HEK293 (cell line): ENCODE data around the gene RNF44.

Experiments
- CTCF ChIA-PET: fragments of 350-600 bp; formaldehyde crosslinking; extraction: SDS; loops from one replicate; lab custom pipeline; 2021; ENCODE audit warnings: antibody characterized with exemption; lab: Yijun Ruan, JAX
- POLR2A ChIA-PET: fragments of 300-600 bp; formaldehyde crosslinking; extraction: SDS; loops from one replicate; lab custom pipeline; 2020; ENCODE audit warnings: antibody characterized with exemption, inconsistent platforms; lab: Yijun Ruan, JAX
- H3K27ac ChIP-seq: fragments of 200-500 bp; sonication (Bioruptor generic); 2 replicates; pipeline ENCODE4 v1.5.1; 2014; ENCODE audit warnings: low read depth, low read length, control low read depth, inconsistent platforms; ENCODE audit errors: extremely low read depth
- H3K36me3 ChIP-seq, 2 experiments: fragments of 200-500 bp in 1 of 2; sonication (Bioruptor generic) in 1 of 2; 1 replicate in 1 of 2; 2 replicates in 1 of 2; pipeline ENCODE4 v1.5.1; 2014 to 2017; ENCODE audit warnings: inconsistent platforms in 2 of 2, low read length in 2 of 2; ENCODE audit not compliant: control insufficient read depth in 2 of 2, insufficient read depth in 1 of 2
- H3K4me1 ChIP-seq: fragments of 200-500 bp; sonication (Bioruptor generic); 2 replicates; pipeline ENCODE4 v1.5.1; 2014; ENCODE audit warnings: mild to moderate bottlenecking, low read length, inconsistent platforms; ENCODE audit not compliant: control insufficient read depth, insufficient read depth
- H3K4me3 ChIP-seq: 2 replicates; pipeline ENCODE4 v1.5.1; 2011; ENCODE audit warnings: low read depth, mild to moderate bottlenecking, control low read depth, low read length, moderate library complexity
- H3K9me3 ChIP-seq: fragments of 200-500 bp; sonication (Bioruptor generic); 2 replicates; pipeline ENCODE4 v1.5.1; 2014; ENCODE audit warnings: low read depth, low read length, inconsistent platforms; ENCODE audit not compliant: control insufficient read depth, insufficient read depth
- FEZF1 ChIP-seq: fragments of 450-650 bp; formaldehyde crosslinking; IDR thresholded peaks from 2 replicates; pipeline ENCODE4 v1.5.1; 2016; ENCODE audit warnings: missing biosample characterization, missing genetic modification characterization
- HOXA7 ChIP-seq: sonication (generic); formaldehyde crosslinking; IDR thresholded peaks from 2 replicates; pipeline ENCODE4 v1.8.1; 2022; ENCODE audit warnings: missing genetic modification reagents, borderline replicate concordance
- KLF1 ChIP-seq: fragments of 450-650 bp; formaldehyde crosslinking; IDR thresholded peaks from 2 replicates; pipeline ENCODE4 v1.5.1; 2016; ENCODE audit warnings: missing biosample characterization, missing genetic modification characterization
- KLF16 ChIP-seq: fragments of 450-650 bp; formaldehyde crosslinking; IDR thresholded peaks from 2 replicates; pipeline ENCODE4 v1.5.1; 2017; ENCODE audit warnings: missing biosample characterization, missing genetic modification characterization
- OSR2 ChIP-seq: fragments of 450-650 bp; formaldehyde crosslinking; IDR thresholded peaks from 2 replicates; pipeline ENCODE4 v1.5.1; 2016; ENCODE audit warnings: missing biosample characterization, missing genetic modification characterization
- REPIN1 ChIP-seq: fragments of 450-650 bp; formaldehyde crosslinking; IDR thresholded peaks from 2 replicates; pipeline ENCODE4 v1.5.1; 2017; ENCODE audit warnings: missing biosample characterization, missing genetic modification characterization, low read depth
- ZFP37 ChIP-seq: fragments of 450-650 bp; formaldehyde crosslinking; IDR thresholded peaks from 2 replicates; pipeline ENCODE4 v1.5.1; 2016; ENCODE audit warnings: missing biosample characterization, missing genetic modification characterization
- ZNF132 ChIP-seq: fragments of 450-650 bp; formaldehyde crosslinking; IDR thresholded peaks from 2 replicates; pipeline ENCODE4 v1.5.1; 2017; ENCODE audit warnings: missing biosample characterization, missing genetic modification characterization, borderline replicate concordance
- ZNF248 ChIP-seq: fragments of 450-650 bp; formaldehyde crosslinking; IDR thresholded peaks from 2 replicates; pipeline ENCODE4 v1.5.1; 2017; ENCODE audit warnings: missing biosample characterization, missing genetic modification characterization
- ZNF350 ChIP-seq: fragments of 450-650 bp; formaldehyde crosslinking; IDR thresholded peaks from 2 replicates; pipeline ENCODE4 v1.5.0; 2017; ENCODE audit warnings: missing biosample characterization, mild to moderate bottlenecking, missing genetic modification characterization
- ZNF426 ChIP-seq: fragments of 450-650 bp; formaldehyde crosslinking; IDR thresholded peaks from 2 replicates; pipeline ENCODE4 v1.5.1; 2017; ENCODE audit warnings: missing biosample characterization, missing genetic modification characterization, mild to moderate bottlenecking, inconsistent platforms, moderate library complexity
- ZNF549 ChIP-seq: fragments of 450-650 bp; IDR thresholded peaks from 2 replicates; pipeline ENCODE4 v1.5.1; 2018; ENCODE audit warnings: missing biosample characterization, missing genetic modification characterization, mild to moderate bottlenecking, inconsistent platforms, moderate library complexity
- ZNF664 ChIP-seq: fragments of 450-650 bp; formaldehyde crosslinking; IDR thresholded peaks from 2 replicates; pipeline ENCODE4 v1.5.1; 2016; ENCODE audit warnings: missing biosample characterization, missing genetic modification characterization
- ZNF777 ChIP-seq: fragments of 450-650 bp; formaldehyde crosslinking; IDR thresholded peaks from 2 replicates; pipeline ENCODE4 v1.5.1; 2017; ENCODE audit warnings: missing biosample characterization, missing genetic modification characterization, borderline replicate concordance
- ZNF830 ChIP-seq: fragments of 450-650 bp; IDR thresholded peaks from 2 replicates; pipeline ENCODE4 v1.5.0; 2018; ENCODE audit warnings: missing biosample characterization, missing genetic modification characterization, low read depth, mild to moderate bottlenecking, moderate library complexity
- ZSCAN30 ChIP-seq: fragments of 450-650 bp; IDR thresholded peaks from 2 replicates; pipeline ENCODE4 v1.5.1; 2018; ENCODE audit warnings: missing biosample characterization, mild to moderate bottlenecking, missing genetic modification characterization, moderate library complexity
- TF ChIP-seq, protein P1 (sequence below): fragments of 450-650 bp; formaldehyde crosslinking; IDR thresholded peaks from 2 replicates; pipeline ENCODE4 v1.5.1; 2016; ENCODE audit warnings: missing biosample characterization, missing genetic modification characterization
- TF ChIP-seq, protein P2 (sequence below): fragments of 450-650 bp; formaldehyde crosslinking; IDR thresholded peaks from 2 replicates; pipeline ENCODE4 v1.5.1; 2017; ENCODE audit warnings: missing biosample characterization, missing genetic modification characterization
- TF ChIP-seq, protein P3 (sequence below): fragments of 450-650 bp; formaldehyde crosslinking; IDR thresholded peaks from 2 replicates; pipeline ENCODE4 v1.5.1; 2017; ENCODE audit warnings: missing biosample characterization, missing genetic modification characterization
- TF ChIP-seq, protein P4 (sequence below): sonication (generic); formaldehyde crosslinking; IDR thresholded peaks from 2 replicates; pipeline ENCODE4 v1.8.1; 2022; ENCODE audit warnings: mild to moderate bottlenecking, moderate library complexity, missing genetic modification reagents
- TF ChIP-seq, protein P5 (sequence below): fragments of 450-650 bp; formaldehyde crosslinking; IDR thresholded peaks from 2 replicates; pipeline ENCODE4 v1.5.1; 2016; ENCODE audit warnings: missing biosample characterization, missing genetic modification characterization
- TF ChIP-seq, protein P6 (sequence below): fragments of 450-650 bp; formaldehyde crosslinking; IDR thresholded peaks from 2 replicates; pipeline ENCODE4 v1.5.1; 2016; ENCODE audit warnings: missing biosample characterization, missing genetic modification characterization
- TF ChIP-seq, protein P7 (sequence below): fragments of 450-650 bp; formaldehyde crosslinking; IDR thresholded peaks from 2 replicates; pipeline ENCODE4 v1.5.1; 2016; ENCODE audit warnings: missing biosample characterization, missing genetic modification characterization

The RNF44 gene

DNA sequence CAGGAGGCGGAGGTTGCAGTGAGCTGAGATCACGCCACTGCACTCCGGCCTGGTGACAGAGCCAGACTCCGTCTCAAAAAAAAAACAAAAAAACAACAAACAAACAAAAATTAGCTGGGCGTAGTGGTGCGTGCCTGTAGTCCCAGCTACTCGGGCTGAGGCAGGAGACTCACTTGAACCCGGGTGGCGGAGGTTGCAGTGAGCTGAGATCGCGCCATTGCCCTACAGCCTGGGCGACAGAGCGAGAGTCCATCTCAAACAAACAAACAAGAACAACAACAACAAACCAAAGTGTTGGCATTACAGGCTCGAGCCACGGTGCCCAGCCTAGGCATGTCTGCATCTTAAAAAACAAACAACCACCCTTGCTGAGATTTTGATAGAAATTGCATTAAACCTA, 12.2 kb downstream of the RNF44 start (continued):
- TF ChIP-seq FEZF1 (tag by site-specific recombination) = no peak
- TF ChIP-seq, protein P1, sequence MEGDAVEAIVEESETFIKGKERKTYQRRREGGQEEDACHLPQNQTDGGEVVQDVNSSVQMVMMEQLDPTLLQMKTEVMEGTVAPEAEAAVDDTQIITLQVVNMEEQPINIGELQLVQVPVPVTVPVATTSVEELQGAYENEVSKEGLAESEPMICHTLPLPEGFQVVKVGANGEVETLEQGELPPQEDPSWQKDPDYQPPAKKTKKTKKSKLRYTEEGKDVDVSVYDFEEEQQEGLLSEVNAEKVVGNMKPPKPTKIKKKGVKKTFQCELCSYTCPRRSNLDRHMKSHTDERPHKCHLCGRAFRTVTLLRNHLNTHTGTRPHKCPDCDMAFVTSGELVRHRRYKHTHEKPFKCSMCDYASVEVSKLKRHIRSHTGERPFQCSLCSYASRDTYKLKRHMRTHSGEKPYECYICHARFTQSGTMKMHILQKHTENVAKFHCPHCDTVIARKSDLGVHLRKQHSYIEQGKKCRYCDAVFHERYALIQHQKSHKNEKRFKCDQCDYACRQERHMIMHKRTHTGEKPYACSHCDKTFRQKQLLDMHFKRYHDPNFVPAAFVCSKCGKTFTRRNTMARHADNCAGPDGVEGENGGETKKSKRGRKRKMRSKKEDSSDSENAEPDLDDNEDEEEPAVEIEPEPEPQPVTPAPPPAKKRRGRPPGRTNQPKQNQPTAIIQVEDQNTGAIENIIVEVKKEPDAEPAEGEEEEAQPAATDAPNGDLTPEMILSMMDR = no peak
- TF ChIP-seq, protein P2, sequence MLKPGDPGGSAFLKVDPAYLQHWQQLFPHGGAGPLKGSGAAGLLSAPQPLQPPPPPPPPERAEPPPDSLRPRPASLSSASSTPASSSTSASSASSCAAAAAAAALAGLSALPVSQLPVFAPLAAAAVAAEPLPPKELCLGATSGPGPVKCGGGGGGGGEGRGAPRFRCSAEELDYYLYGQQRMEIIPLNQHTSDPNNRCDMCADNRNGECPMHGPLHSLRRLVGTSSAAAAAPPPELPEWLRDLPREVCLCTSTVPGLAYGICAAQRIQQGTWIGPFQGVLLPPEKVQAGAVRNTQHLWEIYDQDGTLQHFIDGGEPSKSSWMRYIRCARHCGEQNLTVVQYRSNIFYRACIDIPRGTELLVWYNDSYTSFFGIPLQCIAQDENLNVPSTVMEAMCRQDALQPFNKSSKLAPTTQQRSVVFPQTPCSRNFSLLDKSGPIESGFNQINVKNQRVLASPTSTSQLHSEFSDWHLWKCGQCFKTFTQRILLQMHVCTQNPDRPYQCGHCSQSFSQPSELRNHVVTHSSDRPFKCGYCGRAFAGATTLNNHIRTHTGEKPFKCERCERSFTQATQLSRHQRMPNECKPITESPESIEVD (tag by site-specific recombination) = no peak
- no peak for TF ChIP-seq ZNF549 (tag by site-specific recombination)
- TF ChIP-seq, protein P3, sequence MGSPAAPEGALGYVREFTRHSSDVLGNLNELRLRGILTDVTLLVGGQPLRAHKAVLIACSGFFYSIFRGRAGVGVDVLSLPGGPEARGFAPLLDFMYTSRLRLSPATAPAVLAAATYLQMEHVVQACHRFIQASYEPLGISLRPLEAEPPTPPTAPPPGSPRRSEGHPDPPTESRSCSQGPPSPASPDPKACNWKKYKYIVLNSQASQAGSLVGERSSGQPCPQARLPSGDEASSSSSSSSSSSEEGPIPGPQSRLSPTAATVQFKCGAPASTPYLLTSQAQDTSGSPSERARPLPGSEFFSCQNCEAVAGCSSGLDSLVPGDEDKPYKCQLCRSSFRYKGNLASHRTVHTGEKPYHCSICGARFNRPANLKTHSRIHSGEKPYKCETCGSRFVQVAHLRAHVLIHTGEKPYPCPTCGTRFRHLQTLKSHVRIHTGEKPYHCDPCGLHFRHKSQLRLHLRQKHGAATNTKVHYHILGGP = no peak
- TF ChIP-seq, protein P4, sequence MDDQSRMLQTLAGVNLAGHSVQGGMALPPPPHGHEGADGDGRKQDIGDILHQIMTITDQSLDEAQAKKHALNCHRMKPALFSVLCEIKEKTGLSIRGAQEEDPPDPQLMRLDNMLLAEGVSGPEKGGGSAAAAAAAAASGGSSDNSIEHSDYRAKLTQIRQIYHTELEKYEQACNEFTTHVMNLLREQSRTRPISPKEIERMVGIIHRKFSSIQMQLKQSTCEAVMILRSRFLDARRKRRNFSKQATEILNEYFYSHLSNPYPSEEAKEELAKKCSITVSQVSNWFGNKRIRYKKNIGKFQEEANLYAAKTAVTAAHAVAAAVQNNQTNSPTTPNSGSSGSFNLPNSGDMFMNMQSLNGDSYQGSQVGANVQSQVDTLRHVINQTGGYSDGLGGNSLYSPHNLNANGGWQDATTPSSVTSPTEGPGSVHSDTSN = no peak

DNA sequence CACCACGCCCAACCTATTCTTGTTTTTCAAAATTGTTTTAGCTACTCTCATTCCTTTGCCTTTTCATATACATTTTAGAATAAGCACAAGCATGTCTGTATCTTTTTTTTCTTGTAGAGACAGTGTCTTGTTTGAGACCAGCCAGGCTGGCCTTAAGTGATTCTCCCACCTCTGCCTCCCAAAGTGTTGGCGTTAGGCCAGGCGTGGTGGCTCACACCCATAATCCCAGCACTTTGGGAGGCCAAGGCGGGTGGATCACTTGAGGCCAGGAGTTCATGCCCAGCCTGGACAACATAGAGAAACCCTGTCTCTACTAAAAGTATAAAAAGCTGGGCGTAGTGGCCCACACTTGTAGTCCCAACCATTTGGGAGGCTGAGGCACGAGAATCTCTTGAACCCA, 13.1 kb downstream of the RNF44 start:
- no peak overlapping the region for H3K27ac ChIP-seq
- POLR2A ChIA-PET = interaction anchor here (0.7 to 1.3 kb wide), 2 partner anchors 13 to 63 kb away, joined by 3 read pairs; partner anchors contain the start of gene RNF44
- no peaks in the 10 kb centered on the region for H3K9me3 ChIP-seq
- TF ChIP-seq HOXA7 (CRISPR knock-in tag) (no peak), ZFP37 (tag by site-specific recombination) (no peak), ZNF350 (tag by site-specific recombination) (no peak), KLF1 (no peak), ZNF426 (tag by site-specific recombination) (no peak), ZNF777 (no peak), ZNF830 (tag by site-specific recombination) (no peak), ZNF132 (tag by site-specific recombination) (no peak), ZSCAN30 (tag by site-specific recombination) (no peak), ZNF248 (tag by site-specific recombination) (no peak), KLF16 (tag by site-specific recombination) (no peak), OSR2 (tag by site-specific recombination) (no peak), ZNF664 (tag by site-specific recombination) (no peak), REPIN1 (tag by site-specific recombination) (no peak)
- TF ChIP-seq, protein P5, sequence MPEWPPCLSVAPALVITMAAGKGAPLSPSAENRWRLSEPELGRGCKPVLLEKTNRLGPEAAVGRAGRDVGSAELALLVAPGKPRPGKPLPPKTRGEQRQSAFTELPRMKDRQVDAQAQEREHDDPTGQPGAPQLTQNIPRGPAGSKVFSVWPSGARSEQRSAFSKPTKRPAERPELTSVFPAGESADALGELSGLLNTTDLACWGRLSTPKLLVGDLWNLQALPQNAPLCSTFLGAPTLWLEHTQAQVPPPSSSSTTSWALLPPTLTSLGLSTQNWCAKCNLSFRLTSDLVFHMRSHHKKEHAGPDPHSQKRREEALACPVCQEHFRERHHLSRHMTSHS = no peak
- TF ChIP-seq, protein P6, sequence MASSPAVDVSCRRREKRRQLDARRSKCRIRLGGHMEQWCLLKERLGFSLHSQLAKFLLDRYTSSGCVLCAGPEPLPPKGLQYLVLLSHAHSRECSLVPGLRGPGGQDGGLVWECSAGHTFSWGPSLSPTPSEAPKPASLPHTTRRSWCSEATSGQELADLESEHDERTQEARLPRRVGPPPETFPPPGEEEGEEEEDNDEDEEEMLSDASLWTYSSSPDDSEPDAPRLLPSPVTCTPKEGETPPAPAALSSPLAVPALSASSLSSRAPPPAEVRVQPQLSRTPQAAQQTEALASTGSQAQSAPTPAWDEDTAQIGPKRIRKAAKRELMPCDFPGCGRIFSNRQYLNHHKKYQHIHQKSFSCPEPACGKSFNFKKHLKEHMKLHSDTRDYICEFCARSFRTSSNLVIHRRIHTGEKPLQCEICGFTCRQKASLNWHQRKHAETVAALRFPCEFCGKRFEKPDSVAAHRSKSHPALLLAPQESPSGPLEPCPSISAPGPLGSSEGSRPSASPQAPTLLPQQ (tag by site-specific recombination) = no peak
- TF ChIP-seq, protein P7, sequence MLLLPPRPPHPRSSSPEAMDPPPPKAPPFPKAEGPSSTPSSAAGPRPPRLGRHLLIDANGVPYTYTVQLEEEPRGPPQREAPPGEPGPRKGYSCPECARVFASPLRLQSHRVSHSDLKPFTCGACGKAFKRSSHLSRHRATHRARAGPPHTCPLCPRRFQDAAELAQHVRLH = no peak
- H3K36me3 ChIP-seq = peaks cover 0 to 18% of the 10 kb centered on the region in 2 experiments; a peak in 2 of 3 replicates
- no peak overlapping the region for H3K4me3 ChIP-seq
- no peaks in the 10 kb centered on the region for H3K4me1 ChIP-seq
- CTCF ChIA-PET = no interaction called here
